Measurements from ENCODE around the gene ATXN1. TPM values are rescaled to one million over a fixed set of nuclear protein-coding genes. Genes with fewer than 3 reads are reported as not detected.

Gene ATXN1
- total RNA-seq, 2 experiments from 2014 or later, result 34.1 to 36.7 TPM

- peak overlapping the region; percentile 89 for H3K27ac Mint-ChIP-seq
- H3K4me1 Mint-ChIP-seq (ENCODE audit: low read depth), result peaks cover 76% of the 10 kb centered on the region
- no peaks in the 10 kb centered on the region for H3K27me3 Mint-ChIP-seq
- peak overlapping the region; percentile 78 for H3K4me3 Mint-ChIP-seq
- ChIA-PET CTCF (interaction anchor here (0.7 to 4.5 kb wide), 7 partner anchors 12 to 188 kb away, joined by 3 to 38 read pairs (median 19); partner anchors contain the start of gene ATXN1), POLR2A (interaction anchor here (0.6 to 3.5 kb wide), 7 partner anchors 10 to 263 kb away, joined by 3 to 29 read pairs (median 5); partner anchors contain the start of gene ATXN1)
- no peak for DNase-seq
- H3K36me3 Mint-ChIP-seq, result peaks cover 6% of the 10 kb centered on the region
- intact Hi-C loops (cut with micrococcal nuclease), result no loop called here
- H3K9me3 Mint-ChIP-seq, result peaks cover 2% of the 10 kb centered on the region
Observed at GRCh38 chr6:16700916-16701234, 60.4 kb downstream of the ATXN1 start.

GRCh38 chr6:16700202-16700915 lies 60.9 kb downstream of the ATXN1 start:
- intact Hi-C loops (cut with micrococcal nuclease), result no loop called here
- POLR2A ChIA-PET, result interaction anchor here (0.6 to 3.5 kb wide), 11 partner anchors 8 to 263 kb away, joined by 3 to 37 read pairs (median 6); partner anchors contain the start of gene ATXN1
- H3K27me3 Mint-ChIP-seq, result no peaks in the 10 kb centered on the region

GRCh38 chr6:16698997-16699868 lies 62.0 kb downstream of the ATXN1 start:
- H3K27ac Mint-ChIP-seq, result peak overlapping the region; percentile 89
- no peaks in the 10 kb centered on the region for H3K27me3 Mint-ChIP-seq
- DNase-seq, result peak; percentile 53
- peaks cover 2% of the 10 kb centered on the region for H3K9me3 Mint-ChIP-seq
- peaks cover 9% of the 10 kb centered on the region for H3K36me3 Mint-ChIP-seq
- H3K4me1 Mint-ChIP-seq (ENCODE audit: low read depth), result peaks cover 75% of the 10 kb centered on the region
- peak overlapping the region; percentile 78 for H3K4me3 Mint-ChIP-seq
- POLR2A ChIA-PET, result interaction anchor here (0.7 to 3.6 kb wide), 24 partner anchors 9 to 568 kb away, joined by 3 to 55 read pairs (median 4); partner anchors contain the start of gene ATXN1
- intact Hi-C loops (cut with micrococcal nuclease), result loop anchor here (1.0 to 10.0 kb wide), 13 partner anchors 9 to 1964 kb away; partner anchors contain the start of genes ATXN1 and NUP153
- CTCF ChIA-PET, result interaction anchor here (0.7 to 4.5 kb wide), 14 partner anchors 9 to 279 kb away, joined by 3 to 38 read pairs (median 4); partner anchors contain the start of gene ATXN1

More at GRCh38 chr6:16700202-16700915, 60.9 kb downstream of the ATXN1 start:
- H3K4me3 Mint-ChIP-seq, result peak overlapping the region; percentile 78
- H3K27ac Mint-ChIP-seq, result peak overlapping the region; percentile 89
- peak; percentile 66 for DNase-seq
- H3K4me1 Mint-ChIP-seq (ENCODE audit: low read depth), result peaks cover 75% of the 10 kb centered on the region
- H3K36me3 Mint-ChIP-seq, result peaks cover 6% of the 10 kb centered on the region
- peaks cover 2% of the 10 kb centered on the region for H3K9me3 Mint-ChIP-seq
- CTCF ChIA-PET, result interaction anchor here (0.7 to 4.5 kb wide), 7 partner anchors 11 to 188 kb away, joined by 3 to 38 read pairs (median 19); partner anchors contain the start of gene ATXN1

GRCh38 chr6:16698162-16698533 lies 63.1 kb downstream of the ATXN1 start:
- H3K4me1 Mint-ChIP-seq (ENCODE audit: low read depth), result peaks cover 77% of the 10 kb centered on the region
- CTCF ChIA-PET, result interaction anchor here (1.0 to 4.5 kb wide), 9 partner anchors 9 to 278 kb away, joined by 3 to 38 read pairs (median 9); partner anchors contain the start of gene ATXN1
- POLR2A ChIA-PET, result interaction anchor here (1.3 to 3.6 kb wide), 10 partner anchors 9 to 278 kb away, joined by 3 to 55 read pairs (median 8); partner anchors contain the start of gene ATXN1
- no peak for DNase-seq
- H3K27me3 Mint-ChIP-seq, result no peaks in the 10 kb centered on the region
- peak overlapping the region; percentile 89 for H3K27ac Mint-ChIP-seq
- intact Hi-C loops (cut with micrococcal nuclease), result loop anchor here (2.0 to 10.0 kb wide), 7 partner anchors 63 to 1963 kb away; partner anchors contain the start of genes ATXN1 and NUP153
- H3K36me3 Mint-ChIP-seq, result peaks cover 8% of the 10 kb centered on the region
- peak overlapping the region; percentile 78 for H3K4me3 Mint-ChIP-seq
- peaks cover 2% of the 10 kb centered on the region for H3K9me3 Mint-ChIP-seq

- peak overlapping the region; percentile 78 for H3K4me3 Mint-ChIP-seq
- H3K4me1 Mint-ChIP-seq (ENCODE audit: low read depth), result peaks cover 83% of the 10 kb centered on the region
- no peaks in the 10 kb centered on the region for H3K27me3 Mint-ChIP-seq
- DNase-seq, result peak; percentile 36
- CTCF ChIA-PET, result interaction anchor here (0.9 to 4.5 kb wide), 7 partner anchors 8 to 186 kb away, joined by 3 to 38 read pairs (median 19); partner anchors contain the start of gene ATXN1
- peaks cover 8% of the 10 kb centered on the region for H3K36me3 Mint-ChIP-seq
- POLR2A ChIA-PET, result interaction anchor here (0.9 to 3.6 kb wide), 10 partner anchors 9 to 277 kb away, joined by 3 to 55 read pairs (median 8); partner anchors contain the start of gene ATXN1
- intact Hi-C loops (cut with micrococcal nuclease), result loop anchor here (2.0 to 10.0 kb wide), 7 partner anchors 63 to 1963 kb away; partner anchors contain the start of genes ATXN1 and NUP153
- H3K9me3 Mint-ChIP-seq, result peaks cover 2% of the 10 kb centered on the region
- peak overlapping the region; percentile 89 for H3K27ac Mint-ChIP-seq
Observed at GRCh38 chr6:16697437-16698161, 63.7 kb downstream of the ATXN1 start.

GRCh38 chr6:16696496-16696895 lies 64.8 kb downstream of the ATXN1 start:
- no peaks in the 10 kb centered on the region for H3K9me3 Mint-ChIP-seq
- POLR2A ChIA-PET, result interaction anchor here (0.7 to 3.6 kb wide), 3 partner anchors 38 to 105 kb away, joined by 5 to 55 read pairs (median 6); partner anchors contain the start of gene ATXN1
- no peaks in the 10 kb centered on the region for H3K27me3 Mint-ChIP-seq
- peak overlapping the region; percentile 89 for H3K27ac Mint-ChIP-seq
- intact Hi-C loops (cut with micrococcal nuclease), result loop anchor here (5.0 to 10.0 kb wide), 4 partner anchors 164 to 1962 kb away; partner anchors contain the start of gene NUP153
- no peak overlapping the region for H3K4me3 Mint-ChIP-seq
- peaks cover 90% of the 10 kb centered on the region for H3K4me1 Mint-ChIP-seq (ENCODE audit: low read depth)
- H3K36me3 Mint-ChIP-seq, result peaks cover 6% of the 10 kb centered on the region
- no peak for DNase-seq
- CTCF ChIA-PET, result interaction anchor here (0.5 to 4.5 kb wide), 3 partner anchors 66 to 184 kb away, joined by 3 to 33 read pairs (median 4); partner anchors contain the start of gene ATXN1

GRCh38 chr6:16694781-16695578 lies 66.3 kb downstream of the ATXN1 start:
- H3K27me3 Mint-ChIP-seq, result no peaks in the 10 kb centered on the region
- ChIA-PET POLR2A (interaction anchor here (0.8 to 2.0 kb wide), 7 partner anchors 12 to 103 kb away, joined by 3 to 12 read pairs (median 4); partner anchors contain the start of gene ATXN1), CTCF (interaction anchor here (1.0 to 1.7 kb wide), 4 partner anchors 15 to 211 kb away, joined by 3 to 5 read pairs (median 4); partner anchors contain the start of gene ATXN1)
- peak overlapping the region; percentile 24 for H3K4me3 Mint-ChIP-seq
- intact Hi-C loops (cut with micrococcal nuclease), result loop anchor here (5.0 to 10.0 kb wide), 4 partner anchors 163 to 1960 kb away; partner anchors contain the start of gene NUP153
- peaks cover 92% of the 10 kb centered on the region for H3K4me1 Mint-ChIP-seq (ENCODE audit: low read depth)
- H3K36me3 Mint-ChIP-seq, result peaks cover 5% of the 10 kb centered on the region
- DNase-seq, result peak; percentile 72
- no peaks in the 10 kb centered on the region for H3K9me3 Mint-ChIP-seq
- H3K27ac Mint-ChIP-seq, result peak overlapping the region; percentile 87

- CTCF ChIA-PET, result interaction anchor here (1.0 to 5.6 kb wide), 8 partner anchors 8 to 180 kb away, joined by 3 to 38 read pairs (median 5); partner anchors contain the start of gene ATXN1
- H3K4me3 Mint-ChIP-seq, result peak overlapping the region; percentile 51
- peak overlapping the region; percentile 90 for H3K27ac Mint-ChIP-seq
- intact Hi-C loops (cut with micrococcal nuclease), result loop anchor here (2.0 to 10.0 kb wide), 8 partner anchors 13 to 1957 kb away; partner anchors contain the start of gene NUP153
- H3K36me3 Mint-ChIP-seq, result peaks cover 6% of the 10 kb centered on the region
- no peaks in the 10 kb centered on the region for H3K27me3 Mint-ChIP-seq
- H3K4me1 Mint-ChIP-seq (ENCODE audit: low read depth), result peaks cover 92% of the 10 kb centered on the region
- POLR2A ChIA-PET, result interaction anchor here (0.6 to 5.0 kb wide), 16 partner anchors 7 to 277 kb away, joined by 3 to 43 read pairs (median 4); partner anchors contain the start of gene ATXN1
- no peaks in the 10 kb centered on the region for H3K9me3 Mint-ChIP-seq
- no peak for DNase-seq
Observed at GRCh38 chr6:16691324-16691723, 69.9 kb downstream of the ATXN1 start.

GRCh38 chr6:16690608-16691142 lies 70.6 kb downstream of the ATXN1 start:
- intact Hi-C loops (cut with micrococcal nuclease), result loop anchor here (1.0 to 10.0 kb wide), 13 partner anchors 9 to 1956 kb away; partner anchors contain the start of genes ATXN1 and NUP153
- Mint-ChIP-seq H3K27me3 (no peaks in the 10 kb centered on the region), H3K4me3 (peak overlapping the region; percentile 51), H3K36me3 (peaks cover 6% of the 10 kb centered on the region), H3K9me3 (no peaks in the 10 kb centered on the region), H3K4me1 (ENCODE audit: low read depth) (peaks cover 92% of the 10 kb centered on the region), H3K27ac (peak overlapping the region; percentile 90)
- ChIA-PET POLR2A (interaction anchor here (0.6 to 5.0 kb wide), 15 partner anchors 8 to 277 kb away, joined by 3 to 43 read pairs (median 5); partner anchors contain the start of gene ATXN1), CTCF (interaction anchor here (1.0 to 5.6 kb wide), 10 partner anchors 8 to 180 kb away, joined by 3 to 38 read pairs (median 4); partner anchors contain the start of gene ATXN1)
- DNase-seq, result peak; percentile 82
